SK-N-SH treated with all-trans-retinoic acid at 6 μM for 48 hours (cell line): ENCODE data around the gene UTS2B.

Source experiments
- ATAC-seq: fragments of 200-7000 bp; cut with Tn5 transposase; 3 replicates; pipeline ENCODE4 v1.9.1; 2020; ENCODE audit warnings: mild to moderate bottlenecking, moderate library complexity
- ARNTL ChIP-seq: fragments of 450-650 bp; formaldehyde crosslinking; IDR thresholded peaks from 2 replicates; pipeline ENCODE4 v1.5.0; 2020; ENCODE audit warnings: low read depth, mild to moderate bottlenecking, moderate library complexity, borderline replicate concordance
- BACH2 ChIP-seq: fragments of 250-450 bp; sonication (Bioruptor Pico); IDR thresholded peaks from 2 replicates; pipeline ENCODE4 v1.9.0; 2021; ENCODE audit warnings: mild to moderate bottlenecking, borderline replicate concordance
- CSDC2 ChIP-seq: fragments of 250-450 bp; sonication (Bioruptor Pico); IDR thresholded peaks from 2 replicates; pipeline ENCODE4 v1.5.0; 2020; ENCODE audit warnings: mild to moderate bottlenecking, moderate library complexity
- GLIS3 ChIP-seq: fragments of 250-450 bp; sonication (Bioruptor Pico); IDR thresholded peaks from 2 replicates; pipeline ENCODE4 v1.5.0; 2020; ENCODE audit warnings: mild to moderate bottlenecking, moderate library complexity
- OSR1 ChIP-seq: fragments of 250-450 bp; sonication (Bioruptor Pico); IDR thresholded peaks from 2 replicates; pipeline ENCODE4 v1.8.0; 2022; ENCODE audit warnings: moderate library complexity, mild to moderate bottlenecking, inconsistent platforms
- POU6F1 ChIP-seq: fragments of 250-450 bp; sonication (Bioruptor Pico); IDR thresholded peaks from 2 replicates; pipeline ENCODE4 v1.8.0; 2021; ENCODE audit warnings: low read depth, mild to moderate bottlenecking, moderate library complexity, borderline replicate concordance
- RARB ChIP-seq: fragments of 250-450 bp; sonication (Bioruptor Pico); IDR thresholded peaks from 2 replicates; pipeline ENCODE4 v1.8.0; 2021; ENCODE audit warnings: mild to moderate bottlenecking, moderate library complexity
- SNAI2 ChIP-seq: fragments of 250-450 bp; sonication (Bioruptor Pico); IDR thresholded peaks from 2 replicates; pipeline ENCODE4 v1.5.0; 2020; ENCODE audit warnings: mild to moderate bottlenecking, moderate library complexity
- TCF4 ChIP-seq: fragments of 250-450 bp; sonication (Bioruptor Pico); IDR thresholded peaks from 2 replicates; pipeline ENCODE4 v1.8.0; 2021; ENCODE audit warnings: mild to moderate bottlenecking, moderate library complexity, borderline replicate concordance
- TSHZ2 ChIP-seq: fragments of 250-450 bp; sonication (Bioruptor Pico); IDR thresholded peaks from 2 replicates; pipeline ENCODE4 v1.5.0; 2020; ENCODE audit warnings: mild to moderate bottlenecking, moderate library complexity
- ZNF565 ChIP-seq: fragments of 450-650 bp; formaldehyde crosslinking; conservative IDR thresholded peaks from 2 replicates; pipeline ENCODE4 v1.5.0; 2020; ENCODE audit warnings: low read depth, mild to moderate bottlenecking, moderate library complexity
- ZNF8 ChIP-seq: fragments of 450-650 bp; formaldehyde crosslinking; IDR thresholded peaks from 2 replicates; pipeline ENCODE4 v1.5.0; 2020; ENCODE audit warnings: mild to moderate bottlenecking, moderate library complexity
- TF ChIP-seq, protein P1 (sequence below): fragments of 250-450 bp; sonication (Bioruptor Pico); IDR thresholded peaks from 2 replicates; pipeline ENCODE4 v1.5.1; 2021; ENCODE audit warnings: mild to moderate bottlenecking, moderate library complexity

The UTS2B gene

DNA sequence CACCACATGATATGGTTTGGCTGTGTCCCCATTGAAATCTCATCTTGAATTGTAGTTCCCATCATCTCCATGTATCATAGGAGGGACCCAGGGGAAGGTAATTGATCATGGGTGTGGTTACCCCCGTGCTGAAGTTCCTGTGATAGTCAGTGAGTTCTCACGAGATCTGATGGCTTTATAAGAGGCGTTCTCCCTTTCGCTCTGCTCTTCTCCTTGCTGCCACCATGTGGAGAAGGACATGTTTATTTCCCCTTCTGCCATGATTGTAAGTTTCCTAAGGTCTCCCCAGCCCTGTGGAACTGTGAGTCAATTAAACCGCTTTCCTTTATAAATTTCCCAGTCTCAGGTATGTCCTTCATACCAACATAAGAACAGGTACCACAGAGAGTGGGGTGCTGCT is 109.4 kb downstream of the UTS2B start:
- TF ChIP-seq ARNTL (CRISPR knock-in tag) (no peak), CSDC2 (CRISPR knock-in tag) (no peak), TCF4 (CRISPR knock-in tag) (no peak), POU6F1 (CRISPR knock-in tag) (no peak), OSR1 (CRISPR knock-in tag) (no peak), RARB (CRISPR knock-in tag) (no peak), GLIS3 (CRISPR knock-in tag) (no peak), SNAI2 (CRISPR knock-in tag) (no peak), TSHZ2 (no peak), BACH2 (CRISPR knock-in tag) (no peak)
- no peak for ATAC-seq

- TF ChIP-seq ZNF8 (no peak), BACH2 (CRISPR knock-in tag) (no peak), TCF4 (CRISPR knock-in tag) (no peak), TSHZ2 (no peak), OSR1 (CRISPR knock-in tag) (no peak), RARB (CRISPR knock-in tag) (no peak), ZNF565 (CRISPR knock-in tag) (no peak), CSDC2 (CRISPR knock-in tag) (no peak), POU6F1 (CRISPR knock-in tag) (no peak)
- TF ChIP-seq, protein P1, sequence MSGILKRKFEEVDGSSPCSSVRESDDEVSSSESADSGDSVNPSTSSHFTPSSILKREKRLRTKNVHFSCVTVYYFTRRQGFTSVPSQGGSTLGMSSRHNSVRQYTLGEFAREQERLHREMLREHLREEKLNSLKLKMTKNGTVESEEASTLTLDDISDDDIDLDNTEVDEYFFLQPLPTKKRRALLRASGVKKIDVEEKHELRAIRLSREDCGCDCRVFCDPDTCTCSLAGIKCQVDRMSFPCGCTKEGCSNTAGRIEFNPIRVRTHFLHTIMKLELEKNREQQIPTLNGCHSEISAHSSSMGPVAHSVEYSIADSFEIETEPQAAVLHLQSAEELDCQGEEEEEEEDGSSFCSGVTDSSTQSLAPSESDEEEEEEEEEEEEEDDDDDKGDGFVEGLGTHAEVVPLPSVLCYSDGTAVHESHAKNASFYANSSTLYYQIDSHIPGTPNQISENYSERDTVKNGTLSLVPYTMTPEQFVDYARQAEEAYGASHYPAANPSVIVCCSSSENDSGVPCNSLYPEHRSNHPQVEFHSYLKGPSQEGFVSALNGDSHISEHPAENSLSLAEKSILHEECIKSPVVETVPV (CRISPR knock-in tag), result no peak
- no peak for ATAC-seq
These were observed 113.0 kb downstream of the UTS2B start for GRCh38 chr3:191217301-191217700.
